PC-3 (cell line): Measurements from ENCODE around the gene OSBPL8.

ENCODE experiments used
- CTCF ChIP-seq: fragments of 300-600 bp; sonication (generic); conservative IDR thresholded peaks from 2 replicates; pipeline ENCODE4 v1.5.1; 2017; ENCODE audit warnings: antibody characterized with exemption, low read depth, mild to moderate bottlenecking, low read length
- EZH2 ChIP-seq: fragments of 300-600 bp; sonication (generic); IDR thresholded peaks from one replicate; pipeline ENCODE4 v1.6.1; 2017; ENCODE audit warnings: antibody characterized with exemption, mild to moderate bottlenecking, low read length; ENCODE audit not compliant: unreplicated experiment
- EZH2phosphoT487 ChIP-seq: fragments of 300-600 bp; sonication (generic); IDR thresholded peaks from 2 replicates; pipeline ENCODE4 v1.6.1; 2018; ENCODE audit warnings: mild to moderate bottlenecking, antibody characterized with exemption, low read length, borderline replicate concordance

DNA sequence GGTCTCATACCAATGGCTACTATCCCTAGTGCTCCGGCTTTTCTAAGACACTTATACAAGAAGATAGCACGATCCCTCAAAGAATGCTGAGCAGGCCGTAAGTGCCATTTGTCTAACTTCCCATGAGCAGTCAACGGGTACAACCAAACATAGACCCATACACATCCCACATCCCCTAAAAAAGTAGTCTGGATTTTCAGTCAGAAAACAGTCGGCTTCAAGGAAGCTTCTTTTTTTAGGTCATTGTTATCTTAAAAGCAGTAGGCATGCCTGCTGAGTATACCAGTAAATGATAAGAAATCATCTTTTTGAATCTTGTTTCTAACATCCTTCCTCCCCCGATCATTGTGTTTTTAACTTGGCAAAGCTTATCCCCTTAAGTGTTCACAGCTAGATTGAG, 19.8 kb downstream of the OSBPL8 start:
- TF ChIP-seq CTCF (no peak), EZH2phosphoT487 (no peak), EZH2 (no peak)
